Natural killer cell (primary cell): ENCODE measurements around the gene AMER2. TPM values are rescaled to one million over a fixed set of nuclear protein-coding genes. Genes with fewer than 3 reads are reported as not detected.

Source experiments
- ATAC-seq, 3 donors: fragments of 150-1000 bp in 2 of 3; fragments of 200-7000 bp in 1 of 3; cut with Tn5 transposase; 1 replicate in 1 of 3; 2 replicates in 2 of 3; pipeline ENCODE4 v1.10.0; 2021; ENCODE audit warnings: mild to moderate bottlenecking in 2 of 3, moderate library complexity in 2 of 3
- DNase-seq, 2 donors: peaks; one replicate each; pipeline versions ENCODE4 v3.0.0 to v3.0.0-alpha.2; 2013 to 2021; ENCODE audit warnings: mixed read lengths in 1 of 2
- H3K27ac ChIP-seq: one replicate; pipeline ENCODE4 v1.5.1; 2013; ENCODE audit warnings: mild to moderate bottlenecking, low read length
- H3K27me3 ChIP-seq: one replicate; pipeline ENCODE4 v1.6.1; 2013; ENCODE audit warnings: low read length; ENCODE audit not compliant: control insufficient read depth, insufficient read depth
- H3K36me3 ChIP-seq: one replicate; pipeline ENCODE4 v1.6.1; 2013; ENCODE audit warnings: low read length; ENCODE audit not compliant: control insufficient read depth, insufficient read depth
- H3K4me1 ChIP-seq: one replicate; pipeline ENCODE4 v1.6.1; 2013; ENCODE audit warnings: low read length; ENCODE audit not compliant: control insufficient read depth, insufficient read depth
- H3K4me3 ChIP-seq: one replicate; pipeline ENCODE4 v1.5.1; 2013; ENCODE audit warnings: low read length
- H3K9me3 ChIP-seq: one replicate; pipeline ENCODE4 v1.6.1; 2013; ENCODE audit warnings: low read length; ENCODE audit not compliant: control insufficient read depth, insufficient read depth
- H3K27ac Mint-ChIP-seq, 2 donors: one replicate each; pipeline ENCODE4 v1.8.0; 2022; ENCODE audit warnings: mild to moderate bottlenecking in 2 of 2, mixed read lengths in 2 of 2, moderate library complexity in 1 of 2
- H3K27me3 Mint-ChIP-seq, 2 donors: one replicate each; pipeline ENCODE4 v1.8.0; 2022; ENCODE audit warnings: low read depth in 2 of 2, mixed read lengths in 2 of 2
- H3K36me3 Mint-ChIP-seq: one replicate; pipeline ENCODE4 v1.8.0; 2022; ENCODE audit warnings: mixed read lengths
- H3K4me1 Mint-ChIP-seq, 2 donors: one replicate each; pipeline ENCODE4 v1.8.0; 2022; ENCODE audit warnings: mixed read lengths in 2 of 2
- H3K4me3 Mint-ChIP-seq: one replicate; pipeline ENCODE4 v1.8.0; 2022; ENCODE audit warnings: mild to moderate bottlenecking, moderate library complexity, mixed read lengths
- H3K9me3 Mint-ChIP-seq, 2 donors: one replicate each; pipeline ENCODE4 v1.8.0; 2022; ENCODE audit warnings: mixed read lengths in 2 of 2
- CTCF ChIP-seq: fragments of 200-600 bp; IDR thresholded peaks from one replicate; pipeline ENCODE4 v1.8.0; 2022; ENCODE audit warnings: antibody characterized with exemption
- WGBS: methylation state at CpG from one replicate; pipeline ENCODE4 v1.1.7; 2013; ENCODE audit warnings: missing lambda C conversion rate; ENCODE audit not compliant: insufficient coverage; 5-methylcytosine and 5-hydroxymethylcytosine counted together
- intact Hi-C: fragments of 100-400 bp; cut with micrococcal nuclease; formaldehyde crosslinking; loops from one replicate; pipeline ENCODE4 v1.14.2; 2022
- total RNA-seq, 4 donors: library from RNA; stranded (reverse); fragments of 120-200 nt in 1 of 4; gene quantifications; one replicate each; pipeline versions ENCODE4 v1.2.3 to v1.2.4, GENCODE V29; 2013 to 2022

Gene AMER2
- not detected for total RNA-seq
- not detected for total RNA-seq (2013)

GRCh38 chr13:25171517-25172302 lies at the start of gene AMER2:
TSS of gene AMER2 (minus strand) at chr13:25172288. CDS start at chr13:25171619, 669 bp downstream.
- ATAC-seq (no peak), DNase-seq (no peak)
- Mint-ChIP-seq H3K4me3 (peak within 1 kb of the TSS; percentile 62), H3K36me3 (peaks cover 11% of the 10 kb centered on the region), H3K27me3 (peaks cover 57 to 68% of the 10 kb centered on the region in 2 donors), H3K9me3 (no peaks in the 10 kb centered on the region), H3K27ac (no peak within 1 kb of the TSS), H3K4me1 (peaks cover 9 to 14% of the 10 kb centered on the region in 2 donors)
- Histone ChIP-seq H3K27me3 (peaks cover 12% of the 10 kb centered on the region), H3K27ac (no peak within 1 kb of the TSS), H3K4me1 (no peaks in the 10 kb centered on the region), H3K9me3 (no peaks in the 10 kb centered on the region), H3K4me3 (no peak within 1 kb of the TSS), H3K36me3 (no peaks in the 10 kb centered on the region)
- intact Hi-C loops: no loop called here
- TF ChIP-seq CTCF: no peak
- 6% methylated on average over 50 of the region's 50 CpGs for WGBS

DNA sequence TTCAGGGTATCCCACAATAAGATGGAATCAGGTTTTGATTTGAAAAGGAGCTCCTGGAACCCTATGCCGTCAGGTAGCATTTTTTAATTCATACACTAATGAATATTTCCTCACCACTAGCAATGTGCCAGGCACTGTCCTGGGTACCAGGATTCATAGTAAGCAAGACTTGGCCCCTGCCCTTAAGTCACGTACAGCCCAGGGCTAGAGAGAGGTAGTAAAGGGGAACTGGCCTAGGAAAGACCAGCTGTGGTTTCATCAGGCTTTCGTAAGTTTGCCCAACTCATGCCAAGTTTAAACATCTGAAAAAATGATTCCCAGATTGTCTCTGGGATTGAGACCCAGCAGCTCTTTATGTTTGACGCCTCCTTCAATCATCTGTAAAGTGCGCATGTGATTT lies 45.9 kb upstream of the AMER2 start:
- no peak for TF ChIP-seq CTCF
- DNase-seq (no peak), ATAC-seq (no peak)
- no peak overlapping the region for H3K27ac Mint-ChIP-seq
- Histone ChIP-seq H3K27me3 (no peaks in the 10 kb centered on the region), H3K27ac (no peak overlapping the region), H3K36me3 (no peaks in the 10 kb centered on the region), H3K4me1 (no peaks in the 10 kb centered on the region), H3K4me3 (no peak overlapping the region), H3K9me3 (no peaks in the 10 kb centered on the region)
- H3K9me3 Mint-ChIP-seq: no peaks in the 10 kb centered on the region
- WGBS: 60% methylated on average over 5 of the region's 5 CpGs
- H3K36me3 Mint-ChIP-seq: no peaks in the 10 kb centered on the region
- intact Hi-C loops: no loop called here
- no peaks in the 10 kb centered on the region for H3K4me1 Mint-ChIP-seq
- no peak overlapping the region for H3K4me3 Mint-ChIP-seq
- peaks cover 12 to 14% of the 10 kb centered on the region in 2 donors for H3K27me3 Mint-ChIP-seq

DNA sequence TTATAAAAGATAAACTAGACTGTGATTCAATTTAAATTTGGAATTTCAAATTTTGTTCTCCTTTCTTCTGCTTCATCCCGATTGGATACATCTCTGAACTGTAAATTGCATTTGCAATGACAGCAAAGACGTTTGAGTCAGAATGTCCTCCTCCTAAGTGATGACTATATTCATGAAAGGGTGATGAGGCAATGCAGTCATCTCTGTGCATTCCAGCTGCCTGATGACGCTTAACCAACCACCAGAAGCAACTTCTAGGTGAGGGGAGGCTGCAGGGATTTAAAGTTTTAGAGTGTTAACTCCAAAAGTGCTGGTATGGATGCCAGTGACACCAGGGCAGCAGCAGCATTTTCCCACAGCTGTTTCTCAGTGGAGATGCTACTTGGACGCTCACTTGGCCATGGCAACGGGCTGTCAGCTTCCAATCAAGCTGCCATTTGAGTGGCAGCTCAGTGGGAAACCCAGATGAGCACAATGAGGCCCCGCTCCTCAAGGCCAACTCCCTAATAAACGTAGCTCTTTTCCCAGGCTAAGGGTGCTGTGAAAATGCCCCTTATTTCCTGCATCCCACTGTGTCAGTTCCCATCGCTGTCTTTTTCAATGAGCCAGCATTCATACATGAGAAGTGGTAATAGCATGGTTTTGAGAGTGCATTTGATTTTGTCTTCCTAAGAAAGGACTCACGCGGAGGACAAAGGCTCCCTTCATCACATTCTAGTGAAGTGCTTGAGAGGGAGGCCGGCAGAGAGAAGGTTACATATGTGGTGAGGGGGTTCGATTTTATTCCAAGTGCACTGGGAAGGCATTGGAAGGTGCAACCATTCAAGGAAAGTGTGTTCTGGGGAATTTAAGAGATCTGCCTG lies 45.2 kb upstream of the AMER2 start:
- H3K9me3 Mint-ChIP-seq: no peaks in the 10 kb centered on the region
- intact Hi-C loops: no loop called here

More for the DNA sequence above, 45.2 kb upstream of the AMER2 start:
- H3K36me3 ChIP-seq: no peaks in the 10 kb centered on the region
- Mint-ChIP-seq H3K27me3 (peaks cover 7 to 8% of the 10 kb centered on the region in 2 donors), H3K36me3 (no peaks in the 10 kb centered on the region), H3K27ac (no peak overlapping the region), H3K4me3 (no peak overlapping the region), H3K4me1 (no peaks in the 10 kb centered on the region)
- no peaks in the 10 kb centered on the region for H3K27me3 ChIP-seq
- ATAC-seq (no peak), DNase-seq (no peak)
- TF ChIP-seq CTCF: no peak
- no peaks in the 10 kb centered on the region for H3K9me3 ChIP-seq
- WGBS: 78% methylated on average over 11 of the region's 12 CpGs
- no peak overlapping the region for H3K27ac ChIP-seq
- no peak overlapping the region for H3K4me3 ChIP-seq
- no peaks in the 10 kb centered on the region for H3K4me1 ChIP-seq
